DOHH2 (cell line): Measurements from ENCODE around the gene ENTPD2.

Source experiments
- CTCF ChIP-seq: fragments of 200-600 bp; sonication (generic); IDR thresholded peaks from one replicate; pipeline ENCODE4 v1.5.1; 2014; ENCODE audit warnings: antibody characterized with exemption, mild to moderate bottlenecking, low read depth, low read length; ENCODE audit not compliant: poor library complexity, severe bottlenecking
- EZH2phosphoT487 ChIP-seq: fragments of 200-600 bp; sonication (generic); IDR thresholded peaks from 2 replicates; pipeline ENCODE4 v1.6.1; 2017; ENCODE audit warnings: borderline replicate concordance, mild to moderate bottlenecking, antibody characterized with exemption, low read length, moderate library complexity, mixed read lengths

GRCh38 chr9:137011907-137012675 is 41.8 kb downstream of the ENTPD2 start:
- no peak for TF ChIP-seq CTCF
- TF ChIP-seq EZH2phosphoT487: no peak
